IMR-90 (cell line): Measurements from ENCODE around the gene MYOZ3. TPM values are rescaled to one million over a fixed set of nuclear protein-coding genes. Genes with fewer than 3 reads are reported as not detected.

ENCODE experiments used
- ATAC-seq: fragments of 200-7000 bp; cut with Tn5 transposase; 2 replicates; pipeline ENCODE4 v1.9.1; 2020; ENCODE audit warnings: low read depth, mild to moderate bottlenecking, moderate library complexity
- BruUV-seq: library from RNA; stranded (reverse); fragments of 400-500 nt; replicated peaks from 2 replicates; lab custom pipeline; 2021; lab: Mats Ljungman, UMichigan
- CTCF ChIA-PET: fragments of 300-600 bp; formaldehyde crosslinking; extraction: SDS; loops from one replicate; lab custom pipeline; 2021; ENCODE audit warnings: antibody characterized with exemption; lab: Yijun Ruan, JAX
- POLR2A ChIA-PET: fragments of 300-600 bp; sonication (Branson Sonifier 250); formaldehyde crosslinking; loops from one replicate; lab custom pipeline; 2022; ENCODE audit warnings: antibody characterized with exemption; ENCODE audit not compliant: unreplicated experiment; lab: Charles Lee
- DNase-seq: peaks from one replicate; pipeline ENCODE4 v3.0.0; 2013
- H2AFZ ChIP-seq: replicated peaks from 2 replicates; pipeline ENCODE3; 2013; ENCODE audit warnings: low read length, mild to moderate bottlenecking; ENCODE audit not compliant: poor library complexity
- H2AK5ac ChIP-seq: 2 replicates; pipeline ENCODE4 v1.6.1; 2013; ENCODE audit warnings: low read depth, low read length, inconsistent platforms
- H2AK9ac ChIP-seq: replicated peaks from 2 replicates; pipeline ENCODE3; 2013; ENCODE audit warnings: mild to moderate bottlenecking, low read depth, low read length, moderate library complexity; ENCODE audit not compliant: poor library complexity
- H2BK120ac ChIP-seq: 2 replicates; pipeline ENCODE4 v1.6.1; 2013; ENCODE audit warnings: low read depth, low read length, inconsistent platforms
- H2BK15ac ChIP-seq: 3 replicates; pipeline ENCODE4 v1.6.1; 2013; ENCODE audit warnings: low read depth, low read length, inconsistent platforms
- H2BK20ac ChIP-seq: 2 replicates; pipeline ENCODE4 v1.6.1; 2013; ENCODE audit warnings: low read depth, mild to moderate bottlenecking, inconsistent platforms, low read length, moderate library complexity
- H2BK5ac ChIP-seq: 2 replicates; pipeline ENCODE4 v1.6.1; 2013; ENCODE audit warnings: mild to moderate bottlenecking, low read depth, low read length, inconsistent platforms; ENCODE audit not compliant: poor library complexity, severe bottlenecking
- H3K14ac ChIP-seq: replicated peaks from 2 replicates; pipeline ENCODE4 v1.6.1; 2013; ENCODE audit warnings: low read depth, low read length, inconsistent platforms
- H3K18ac ChIP-seq: 2 replicates; pipeline ENCODE4 v1.6.1; 2013; ENCODE audit warnings: low read depth, low read length, control low read depth
- H3K23ac ChIP-seq: 2 replicates; pipeline ENCODE4 v1.6.1; 2013; ENCODE audit warnings: low read depth, low read length, inconsistent platforms
- H3K27ac ChIP-seq: 2 replicates; pipeline ENCODE4 v1.5.1; 2013; ENCODE audit warnings: mild to moderate bottlenecking, control low read depth, low read length; ENCODE audit not compliant: insufficient read depth
- H3K27me3 ChIP-seq: 2 replicates; pipeline ENCODE4 v1.6.1; 2013; ENCODE audit warnings: low read length; ENCODE audit not compliant: control insufficient read depth, insufficient read depth
- H3K36me3 ChIP-seq: 2 replicates; pipeline ENCODE4 v1.6.1; 2013; ENCODE audit warnings: low read length, mixed read lengths; ENCODE audit not compliant: control insufficient read depth, insufficient read depth
- H3K4ac ChIP-seq: 2 replicates; pipeline ENCODE4 v1.6.1; 2013; ENCODE audit warnings: low read depth, low read length, inconsistent platforms
- H3K4me1 ChIP-seq: 2 replicates; pipeline ENCODE4 v1.6.1; 2013; ENCODE audit warnings: low read length, mixed read lengths; ENCODE audit not compliant: control insufficient read depth, insufficient read depth
- H3K4me2 ChIP-seq: 2 replicates; pipeline ENCODE4 v1.6.1; 2013; ENCODE audit warnings: low read depth, mild to moderate bottlenecking, control low read depth, low read length, moderate library complexity
- H3K4me3 ChIP-seq: 2 replicates; pipeline ENCODE4 v1.5.1; 2013; ENCODE audit warnings: low read depth, mild to moderate bottlenecking, control low read depth, low read length, moderate library complexity; ENCODE audit not compliant: insufficient read depth
- H3K56ac ChIP-seq: 2 replicates; pipeline ENCODE4 v1.6.1; 2013; ENCODE audit warnings: low read length, inconsistent platforms; ENCODE audit not compliant: insufficient read depth; ENCODE audit errors: extremely low read depth
- H3K79me1 ChIP-seq, 2 experiments: 2 replicates each; pipeline ENCODE4 v1.6.1; 2013; ENCODE audit warnings: low read length in 2 of 2, inconsistent platforms in 1 of 2, low read depth in 1 of 2
- H3K9ac ChIP-seq: 2 replicates; pipeline ENCODE4 v1.6.1; 2013; ENCODE audit warnings: low read depth, low read length, control low read depth
- H3K9me1 ChIP-seq: 2 replicates; pipeline ENCODE4 v1.6.1; 2013; ENCODE audit warnings: low read length, inconsistent platforms; ENCODE audit not compliant: insufficient read depth
- H3K9me3 ChIP-seq: 2 replicates; pipeline ENCODE4 v1.6.1; 2013; ENCODE audit warnings: low read length; ENCODE audit not compliant: control insufficient read depth, insufficient read depth
- H4K20me1 ChIP-seq: 2 replicates; pipeline ENCODE4 v1.6.1; 2013; ENCODE audit warnings: low read length, inconsistent platforms; ENCODE audit not compliant: insufficient read depth
- H4K5ac ChIP-seq: 2 replicates; pipeline ENCODE4 v1.6.1; 2013; ENCODE audit warnings: mild to moderate bottlenecking, low read depth, low read length, control low read depth
- H4K8ac ChIP-seq, 2 experiments: 2 replicates each; pipeline ENCODE4 v1.6.1; 2013; ENCODE audit warnings: low read depth in 2 of 2, low read length in 2 of 2, control low read depth in 1 of 2, inconsistent platforms in 1 of 2
- H4K91ac ChIP-seq: 2 replicates; pipeline ENCODE4 v1.6.1; 2013; ENCODE audit warnings: low read depth, low read length, inconsistent platforms; ENCODE audit not compliant: insufficient read depth
- CTCF ChIP-seq: conservative IDR thresholded peaks from 2 replicates; pipeline ENCODE4 v1.5.1; 2012; ENCODE audit warnings: mild to moderate bottlenecking, low read depth, low read length, improper control_type of control experiment
- RFX5 ChIP-seq: IDR thresholded peaks from 2 replicates; pipeline ENCODE4 v1.8.0; 2012; ENCODE audit warnings: low read depth, mild to moderate bottlenecking, low read length, moderate library complexity
- WGBS, 2 experiments: methylation state at CpG; one replicate each; pipeline versions ENCODE4 v1.1.5 to v1.1.7; 2013; ENCODE audit warnings: missing lambda C conversion rate in 2 of 2; ENCODE audit not compliant: insufficient read length in 1 of 2; ENCODE audit errors: extremely low coverage in 2 of 2; 5-methylcytosine and 5-hydroxymethylcytosine counted together
- dilution Hi-C: fragments of 300-500 bp; cut with HindIII; formaldehyde crosslinking; loops from one replicate; pipeline ENCODE4 v1.14.3; 2018; ENCODE audit warnings: low sequenced_read_pairs; ENCODE audit not compliant: unreplicated experiment
- in situ Hi-C: fragments of 300-500 bp; cut with MboI; formaldehyde crosslinking; loops from 3 replicates; pipeline ENCODE4 v1.14.3; 2019; ENCODE audit warnings: low sequenced_read_pairs, inconsistent platforms, mixed read lengths
- intact Hi-C: fragments of 100-400 bp; cut with micrococcal nuclease; formaldehyde crosslinking; loops from 2 replicates; pipeline ENCODE4 v1.10.0; 2022
- polyA plus RNA-seq, 3 experiments: library from polyadenylated mRNA; depleted of rRNA; stranded (reverse); fragments of >200 nt; gene quantifications; 2 replicates each; pipeline ENCODE4 v1.2.3, GENCODE V29; 2012; ENCODE audit warnings: low replicate concordance in 1 of 3
- total RNA-seq: library from RNA; depleted of rRNA; stranded (reverse); fragments of >200 nt; gene quantifications from 2 replicates; pipeline ENCODE4 v1.2.3, GENCODE V29; 2012

MYOZ3 gene
- total and polyA plus RNA-seq, 2 of the 4 experiments (the other 2 are of a cell fraction) = under 0.01 to 0.24 TPM

- H3K9me3 ChIP-seq = no peaks in the 10 kb centered on the region
- no peaks in the 10 kb centered on the region for H4K20me1 ChIP-seq
- peak overlapping the region; percentile 62; the same call in 1 of the 2 replicates for H4K91ac ChIP-seq
- H2BK15ac ChIP-seq = 0 out of 3 replicates have a peak overlapping the region, but pooled peaks have one; percentile 45
- POLR2A ChIA-PET = no interaction called here
- peak overlapping the region; percentile 93 for H2AFZ ChIP-seq
- ATAC-seq = peak; percentile 43
- peak overlapping the region; percentile 80 for H3K18ac ChIP-seq
- peak overlapping the region; percentile 81; the same call in 1 of the 2 replicates for H3K23ac ChIP-seq
- no peak overlapping the region; the same call in 1 of the 2 replicates for H3K56ac ChIP-seq
- 28% methylated on average over 6 of the region's 38 CpGs; no CpG with 5 or more reads in 1 of the 2 experiments for WGBS, 2 experiments
- peak overlapping the region; percentile 73 for H2BK120ac ChIP-seq
- peaks cover 13% of the 10 kb centered on the region for H3K4me1 ChIP-seq
- BruUV-seq = no TSS peak
- H3K79me1 ChIP-seq = no peaks in the 10 kb centered on the region
- H2BK5ac ChIP-seq = no peak overlapping the region
- dilution Hi-C loops (no loop called here), in situ Hi-C loops (no loop called here), intact Hi-C loops (no loop called here)
- H3K4me2 ChIP-seq = peak overlapping the region; percentile 98
- H3K14ac ChIP-seq = 0 out of 2 replicates have a peak overlapping the region, but pooled peaks have one; percentile 56
- TF ChIP-seq CTCF = no peak
- TF ChIP-seq RFX5 = no peak
- peak overlapping the region; percentile 85 for H2AK9ac ChIP-seq
- peaks cover 8% of the 10 kb centered on the region for H3K9me1 ChIP-seq
- peak overlapping the region; percentile 62 to 74; a peak in 2 of 4 replicates for H4K8ac ChIP-seq
- peaks cover 12% of the 10 kb centered on the region for H3K27me3 ChIP-seq
- no peak overlapping the region for H2AK5ac ChIP-seq
- no peak overlapping the region; the same call in 1 of the 2 replicates for H3K27ac ChIP-seq
- DNase-seq = no peak
- peak overlapping the region; percentile 82; the same call in 1 of the 2 replicates for H4K5ac ChIP-seq
- CTCF ChIA-PET = interaction anchor here (0.6 kb wide), 1 partner anchor 29 kb away, joined by 3 read pairs; the partner anchor contains the start of gene RBM22
- H3K4me3 ChIP-seq = peak overlapping the region; percentile 49
- no peak overlapping the region for H2BK20ac ChIP-seq
- H3K9ac ChIP-seq = peak overlapping the region; percentile 43
- no peaks in the 10 kb centered on the region for H3K36me3 ChIP-seq
- H3K4ac ChIP-seq = peak overlapping the region; percentile 68; the same call in 1 of the 2 replicates
Measured at GRCh38 chr5:150672237-150672883, 11.3 kb downstream of the MYOZ3 start.
